Suprapubic skin (tissue), 4 donors: ENCODE data around the gene DNAI1. TPM values are rescaled to one million over a fixed set of nuclear protein-coding genes. Genes with fewer than 3 reads are reported as not detected.
"Not testable (repeated sequence)": the region's sequence is repeated elsewhere in the genome, so short reads cannot be mapped to it uniquely, and the experiment has no call there.

Source experiments
- DNase-seq, 2 donors: peaks; one replicate each; pipeline ENCODE4 v3.0.0-alpha.2; 2019; ENCODE audit warnings: low spot score in 2 of 2
- H3K27ac ChIP-seq: fragments of 200-600 bp; sonication (generic); one replicate; pipeline ENCODE4 v1.5.1; 2019
- H3K27me3 ChIP-seq: fragments of 200-600 bp; sonication (generic); one replicate; pipeline ENCODE4 v1.5.1; 2019
- H3K36me3 ChIP-seq: fragments of 200-600 bp; sonication (generic); one replicate; pipeline ENCODE4 v1.5.1; 2019
- H3K4me1 ChIP-seq: fragments of 200-600 bp; sonication (generic); one replicate; pipeline ENCODE4 v1.5.1; 2019
- H3K4me3 ChIP-seq: fragments of 200-600 bp; sonication (generic); one replicate; pipeline ENCODE4 v1.5.1; 2019; ENCODE audit warnings: mild to moderate bottlenecking
- H3K9me3 ChIP-seq: fragments of 200-600 bp; sonication (generic); one replicate; pipeline ENCODE4 v1.5.1; 2019
- EP300 ChIP-seq: sonication (generic); formaldehyde crosslinking; IDR thresholded peaks from one replicate; pipeline ENCODE4 v1.6.1; 2017; ENCODE audit warnings: antibody characterized with exemption
- POLR2A ChIP-seq, 2 donors: fragments of 450-650 bp; IDR thresholded peaks; one replicate each; pipeline ENCODE4 v1.6.1; 2017; ENCODE audit warnings: antibody characterized with exemption in 2 of 2, mild to moderate bottlenecking in 2 of 2, moderate library complexity in 2 of 2
- POLR2AphosphoS5 ChIP-seq, 3 donors: sonication (generic); formaldehyde crosslinking; IDR thresholded peaks; one replicate each; pipeline ENCODE4 v1.6.1; 2017; ENCODE audit warnings: antibody characterized with exemption in 3 of 3
- WGBS: methylation state at CpG from one replicate; pipeline ENCODE4 v1.1.5; 2018; 5-methylcytosine and 5-hydroxymethylcytosine counted together
- total RNA-seq, 4 donors: library from RNA; depleted of rRNA; stranded (reverse); fragments of >200 nt; gene quantifications; one replicate each; pipeline ENCODE4 v1.1.0, GENCODE V29; 2016
- TF ChIP-seq, protein P1 (sequence below), 2 donors: fragments of 200-600 bp in 1 of 2; fragments of 450-650 bp in 1 of 2; sonication (generic) in 1 of 2; IDR thresholded peaks; one replicate each; pipeline ENCODE4 v1.5.1; 2016 to 2019; ENCODE audit warnings: antibody characterized with exemption in 2 of 2, mild to moderate bottlenecking in 1 of 2, moderate library complexity in 1 of 2

Gene DNAI1
- total RNA-seq, 4 donors from 2014 or later, result not detected

- 21% methylated on average over 14 of the region's 31 CpGs for WGBS
- no peak for DNase-seq
- no peaks in the 10 kb centered on the region for H3K27me3 ChIP-seq
- TF ChIP-seq POLR2A (IDR thresholded peaks at IDR 0.05) (no peak), EP300 (no peak), POLR2AphosphoS5 (IDR thresholded peaks at IDR 0.05) (no peak)
- TF ChIP-seq, protein P1, sequence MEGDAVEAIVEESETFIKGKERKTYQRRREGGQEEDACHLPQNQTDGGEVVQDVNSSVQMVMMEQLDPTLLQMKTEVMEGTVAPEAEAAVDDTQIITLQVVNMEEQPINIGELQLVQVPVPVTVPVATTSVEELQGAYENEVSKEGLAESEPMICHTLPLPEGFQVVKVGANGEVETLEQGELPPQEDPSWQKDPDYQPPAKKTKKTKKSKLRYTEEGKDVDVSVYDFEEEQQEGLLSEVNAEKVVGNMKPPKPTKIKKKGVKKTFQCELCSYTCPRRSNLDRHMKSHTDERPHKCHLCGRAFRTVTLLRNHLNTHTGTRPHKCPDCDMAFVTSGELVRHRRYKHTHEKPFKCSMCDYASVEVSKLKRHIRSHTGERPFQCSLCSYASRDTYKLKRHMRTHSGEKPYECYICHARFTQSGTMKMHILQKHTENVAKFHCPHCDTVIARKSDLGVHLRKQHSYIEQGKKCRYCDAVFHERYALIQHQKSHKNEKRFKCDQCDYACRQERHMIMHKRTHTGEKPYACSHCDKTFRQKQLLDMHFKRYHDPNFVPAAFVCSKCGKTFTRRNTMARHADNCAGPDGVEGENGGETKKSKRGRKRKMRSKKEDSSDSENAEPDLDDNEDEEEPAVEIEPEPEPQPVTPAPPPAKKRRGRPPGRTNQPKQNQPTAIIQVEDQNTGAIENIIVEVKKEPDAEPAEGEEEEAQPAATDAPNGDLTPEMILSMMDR (IDR thresholded peaks at IDR 0.05), result no peak
- no peaks in the 10 kb centered on the region for H3K9me3 ChIP-seq
- H3K36me3 ChIP-seq, result no peaks in the 10 kb centered on the region
- peaks cover 24% of the 10 kb centered on the region for H3K4me1 ChIP-seq
- no peak overlapping the region for H3K27ac ChIP-seq
- H3K4me3 ChIP-seq, result peak overlapping the region; percentile 61
Observed at GRCh38 chr9:34522091-34522887, 63.7 kb downstream of the DNAI1 start.

DNA sequence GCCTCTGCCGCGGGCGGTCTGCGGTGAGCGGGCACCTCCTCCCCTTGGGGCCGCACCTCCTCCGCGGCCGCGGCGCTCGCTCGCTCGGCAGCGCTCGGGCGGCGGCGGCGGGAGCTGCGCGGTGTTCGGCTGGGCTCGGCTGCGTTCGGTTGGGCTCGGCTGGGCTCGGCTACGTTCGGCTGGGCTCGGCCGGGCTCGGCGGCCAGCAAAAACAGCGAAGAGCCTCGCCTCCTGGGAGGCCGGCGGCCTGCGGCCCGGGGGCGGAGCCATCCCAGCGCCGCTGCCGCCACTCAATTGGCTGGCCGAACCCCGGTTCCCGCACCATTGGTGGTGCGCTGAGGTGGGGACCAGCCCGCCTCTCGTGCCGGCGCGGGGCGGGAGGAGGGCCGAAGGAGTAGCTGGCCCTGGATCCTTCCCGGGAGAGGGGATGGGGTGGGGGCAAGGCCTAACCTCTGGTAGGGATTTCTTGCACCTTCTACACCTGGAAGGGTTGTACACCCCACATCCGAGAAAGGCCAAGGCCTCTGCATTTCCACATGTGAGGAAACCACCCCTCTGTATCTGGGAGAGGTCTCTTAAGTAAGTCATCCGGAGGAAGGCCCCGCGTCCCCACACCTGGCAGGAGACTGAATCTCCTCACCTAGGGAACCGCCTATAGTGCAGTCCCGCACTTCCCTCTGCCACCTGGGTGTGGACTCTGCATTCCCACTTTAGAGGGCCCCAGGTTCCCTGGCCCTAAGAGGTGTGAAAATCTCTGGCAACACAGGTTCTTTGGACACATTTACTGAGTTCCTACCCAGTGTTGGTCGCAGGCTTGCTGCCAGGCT, 64.6 kb downstream of the DNAI1 start, which contains the start of gene ENHO:
ENHO (minus strand) TSS at position 20 of the 827 bp plus-strand sequence. CDS start 1,295 bp downstream, outside the sequence.
- Histone ChIP-seq H3K4me3 (peak within 1 kb of the TSS; percentile 61), H3K27ac (no peak within 1 kb of the TSS), H3K27me3 (no peaks in the 10 kb centered on the region), H3K36me3 (no peaks in the 10 kb centered on the region), H3K4me1 (peaks cover 16% of the 10 kb centered on the region), H3K9me3 (no peaks in the 10 kb centered on the region)
- TF ChIP-seq EP300, result no peak
- TF ChIP-seq POLR2A (IDR thresholded peaks at IDR 0.05), result no peak
- TF ChIP-seq POLR2AphosphoS5 (IDR thresholded peaks at IDR 0.05), result no peak
- TF ChIP-seq, protein P1 (IDR thresholded peaks at IDR 0.05), result no peak
- peak; percentile 86 to 88 for DNase-seq
- 40% methylated on average over 5 of the region's 63 CpGs for WGBS

- Histone ChIP-seq H3K27ac (no peak overlapping the region), H3K36me3 (no peaks in the 10 kb centered on the region), H3K9me3 (no peaks in the 10 kb centered on the region), H3K4me3 (no peak overlapping the region), H3K27me3 (no peaks in the 10 kb centered on the region), H3K4me1 (peaks cover 14% of the 10 kb centered on the region)
- TF ChIP-seq POLR2AphosphoS5 (IDR thresholded peaks at IDR 0.05), result no peak
- TF ChIP-seq EP300, result no peak
- TF ChIP-seq, protein P1 (IDR thresholded peaks at IDR 0.05), result no peak
- no peak for TF ChIP-seq POLR2A (IDR thresholded peaks at IDR 0.05)
- no peak for DNase-seq
- WGBS, result 78% methylated on average over 3 of the region's 3 CpGs
Observed at GRCh38 chr9:34524349-34524748, 65.7 kb downstream of the DNAI1 start.

- WGBS, result 82% methylated on average over 2 of the region's 2 CpGs
- no peak overlapping the region for H3K27ac ChIP-seq
- H3K4me1 ChIP-seq, result peaks cover 14% of the 10 kb centered on the region
- no peak overlapping the region for H3K4me3 ChIP-seq
- no peaks in the 10 kb centered on the region for H3K36me3 ChIP-seq
- no peaks in the 10 kb centered on the region for H3K9me3 ChIP-seq
- no peaks in the 10 kb centered on the region for H3K27me3 ChIP-seq
- no peak for TF ChIP-seq POLR2A (IDR thresholded peaks at IDR 0.05)
- TF ChIP-seq, protein P1 (IDR thresholded peaks at IDR 0.05), result no peak
- TF ChIP-seq EP300, result no peak
- DNase-seq, result no peak
Observed at GRCh38 chr9:34526026-34526425, 67.4 kb downstream of the DNAI1 start.

DNA sequence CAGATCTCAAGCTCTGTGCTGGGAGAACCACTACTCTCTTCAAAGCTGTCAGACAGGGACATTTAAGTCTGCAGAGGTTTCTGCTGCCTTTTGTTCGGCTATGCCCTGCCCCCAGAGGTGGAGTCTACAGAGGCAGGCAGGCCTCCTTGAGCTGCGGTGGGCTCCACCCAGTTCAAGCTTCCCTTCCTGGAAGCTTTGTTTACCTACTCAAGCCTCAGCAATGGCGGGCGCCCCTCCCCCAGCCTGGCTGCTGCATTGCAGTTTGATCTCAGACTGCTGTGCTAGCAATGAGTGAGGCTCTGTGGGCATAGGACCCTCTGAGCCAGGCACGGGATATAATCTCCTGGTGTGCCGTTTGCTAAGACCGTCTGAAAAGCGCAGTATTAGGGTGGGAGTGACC, 73.4 kb downstream of the DNAI1 start:
- H3K4me3 ChIP-seq, DNase-seq, H3K27ac ChIP-seq, H3K9me3 ChIP-seq, H3K36me3 ChIP-seq, H3K27me3 ChIP-seq, H3K4me1 ChIP-seq: not testable (repeated sequence)
- 96% methylated on average over 6 of the region's 8 CpGs for WGBS
